Right atrium auricular region (tissue), 2 donors: ENCODE measurements around the gene TPD52L2. TPM values are rescaled to one million over a fixed set of nuclear protein-coding genes. Genes with fewer than 3 reads are reported as not detected.
"Not testable (repeated sequence)": the region's sequence is repeated elsewhere in the genome, so short reads cannot be mapped to it uniquely, and the experiment has no call there.

Experiments used
- DNase-seq: peaks from one replicate; pipeline ENCODE4 v3.0.0-alpha.2; 2019; ENCODE audit warnings: low spot score
- H3K27ac ChIP-seq, 2 donors: fragments of 200-600 bp; sonication (generic); 1 replicate in 1 of 2; 2 replicates in 1 of 2; pipeline ENCODE4 v1.5.1; 2016 to 2019
- H3K27me3 ChIP-seq, 2 donors: fragments of 200-600 bp; sonication (generic); one replicate each; pipeline versions ENCODE4 v1.5.1 to v1.6.0; 2017 to 2019
- H3K36me3 ChIP-seq: fragments of 200-600 bp; sonication (generic); one replicate; pipeline ENCODE4 v1.5.1; 2016
- H3K4me1 ChIP-seq, 2 donors: fragments of 200-600 bp; sonication (generic); one replicate each; pipeline versions ENCODE4 v1.5.1 to v1.6.0; 2017 to 2019
- H3K4me3 ChIP-seq, 2 donors: fragments of 200-600 bp; sonication (generic); 1 replicate in 1 of 2; 2 replicates in 1 of 2; pipeline ENCODE4 v1.5.1; 2017 to 2019; ENCODE audit warnings: mild to moderate bottlenecking in 1 of 2, moderate library complexity in 1 of 2
- H3K9me3 ChIP-seq, 2 donors: fragments of 200-600 bp; sonication (generic); one replicate each; pipeline ENCODE4 v1.5.1; 2019
- total RNA-seq, 2 donors: library from RNA; depleted of rRNA; stranded (reverse); fragments of >200 nt; gene quantifications; one replicate each; pipeline ENCODE4 v1.1.0, GENCODE V29; 2016
- TF ChIP-seq, protein P1 (sequence below), 2 donors: fragments of 200-600 bp; sonication (generic); IDR thresholded peaks; one replicate each; pipeline ENCODE4 v1.5.1; 2019; ENCODE audit warnings: antibody characterized with exemption in 2 of 2

The TPD52L2 gene
- total RNA-seq, 2 donors from 2014 or later: 80.6 to 84.0 TPM

DNA sequence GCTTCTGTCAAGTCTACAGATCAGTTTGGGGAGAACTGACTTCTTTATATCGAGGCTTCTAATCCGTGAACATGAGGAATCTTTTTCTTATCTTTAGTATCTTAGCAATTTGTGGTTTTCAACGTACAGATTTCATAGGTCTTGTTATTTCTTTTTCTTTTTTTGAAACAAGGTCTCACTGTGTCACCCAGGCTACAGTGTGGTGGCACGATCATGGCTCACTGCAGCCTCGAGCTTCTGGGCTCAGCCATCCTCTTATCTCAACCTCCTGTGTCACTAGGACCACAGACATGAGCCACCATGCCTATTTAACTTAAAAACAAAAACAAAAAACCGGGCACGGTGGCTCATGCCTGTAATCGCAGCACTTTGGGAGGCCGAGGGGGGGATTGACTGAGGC is 59.2 kb downstream of the TPD52L2 start:
- Histone ChIP-seq H3K4me3 (no peak overlapping the region), H3K27me3 (no peaks in the 10 kb centered on the region), H3K36me3 (peaks cover 23% of the 10 kb centered on the region), H3K4me1 (peaks cover 0 to 3% of the 10 kb centered on the region in 2 donors), H3K9me3 (no peaks in the 10 kb centered on the region), H3K27ac (no peak overlapping the region)
- TF ChIP-seq, protein P1, sequence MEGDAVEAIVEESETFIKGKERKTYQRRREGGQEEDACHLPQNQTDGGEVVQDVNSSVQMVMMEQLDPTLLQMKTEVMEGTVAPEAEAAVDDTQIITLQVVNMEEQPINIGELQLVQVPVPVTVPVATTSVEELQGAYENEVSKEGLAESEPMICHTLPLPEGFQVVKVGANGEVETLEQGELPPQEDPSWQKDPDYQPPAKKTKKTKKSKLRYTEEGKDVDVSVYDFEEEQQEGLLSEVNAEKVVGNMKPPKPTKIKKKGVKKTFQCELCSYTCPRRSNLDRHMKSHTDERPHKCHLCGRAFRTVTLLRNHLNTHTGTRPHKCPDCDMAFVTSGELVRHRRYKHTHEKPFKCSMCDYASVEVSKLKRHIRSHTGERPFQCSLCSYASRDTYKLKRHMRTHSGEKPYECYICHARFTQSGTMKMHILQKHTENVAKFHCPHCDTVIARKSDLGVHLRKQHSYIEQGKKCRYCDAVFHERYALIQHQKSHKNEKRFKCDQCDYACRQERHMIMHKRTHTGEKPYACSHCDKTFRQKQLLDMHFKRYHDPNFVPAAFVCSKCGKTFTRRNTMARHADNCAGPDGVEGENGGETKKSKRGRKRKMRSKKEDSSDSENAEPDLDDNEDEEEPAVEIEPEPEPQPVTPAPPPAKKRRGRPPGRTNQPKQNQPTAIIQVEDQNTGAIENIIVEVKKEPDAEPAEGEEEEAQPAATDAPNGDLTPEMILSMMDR (IDR thresholded peaks at IDR 0.05): no peak
- no peak for DNase-seq

DNA sequence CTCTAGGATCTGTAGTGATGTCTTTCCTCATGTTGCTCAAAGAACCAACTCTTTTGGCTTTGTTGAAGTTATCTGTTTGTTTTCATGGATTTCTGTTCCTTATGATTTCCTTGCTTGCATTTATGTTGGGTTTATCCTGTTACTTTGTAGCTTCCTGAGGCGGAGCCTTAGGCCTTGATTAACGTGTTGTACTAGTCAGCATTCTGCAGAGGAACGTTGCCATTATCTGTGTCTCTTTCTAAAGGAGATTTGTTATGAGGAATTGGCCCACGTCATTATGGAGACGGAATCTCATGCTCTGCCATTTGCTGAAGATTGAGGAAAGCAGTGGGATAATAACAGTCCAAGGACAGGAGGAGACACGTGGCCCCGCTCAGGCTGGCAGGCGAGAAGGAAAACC is 61.2 kb downstream of the TPD52L2 start:
- no peak overlapping the region for H3K27ac ChIP-seq
- TF ChIP-seq, protein P1 (IDR thresholded peaks at IDR 0.05): no peak

DNA sequence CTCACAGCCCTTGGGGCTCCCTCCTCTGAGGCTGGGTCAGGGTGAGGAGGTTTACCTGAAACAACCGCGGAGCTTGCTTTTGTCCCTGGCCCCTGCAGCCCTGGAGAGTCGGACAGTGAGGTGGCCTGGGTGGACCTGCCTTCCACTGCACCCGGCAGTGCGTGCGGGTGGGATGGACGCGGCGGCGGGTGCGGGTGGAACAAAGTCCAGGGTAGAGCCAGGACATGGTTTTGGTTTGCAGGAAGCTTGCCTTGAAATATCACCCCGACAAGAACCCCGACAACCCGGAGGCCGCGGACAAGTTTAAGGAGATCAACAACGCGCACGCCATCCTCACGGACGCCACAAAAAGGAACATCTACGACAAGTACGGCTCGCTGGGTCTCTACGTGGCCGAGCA is 64.0 kb downstream of the TPD52L2 start:
- Histone ChIP-seq H3K4me3 (no peak overlapping the region), H3K27me3 (no peaks in the 10 kb centered on the region), H3K36me3 (peaks cover 51% of the 10 kb centered on the region), H3K27ac (no peak overlapping the region), H3K9me3 (no peaks in the 10 kb centered on the region), H3K4me1 (peaks cover 0 to 16% of the 10 kb centered on the region in 2 donors)
- TF ChIP-seq, protein P1 (IDR thresholded peaks at IDR 0.05): no peak
- DNase-seq: no peak

More for the DNA sequence above, 61.2 kb downstream of the TPD52L2 start:
- no peak overlapping the region for H3K4me3 ChIP-seq
- H3K4me1 ChIP-seq: peaks cover 0 to 11% of the 10 kb centered on the region in 2 donors
- H3K36me3 ChIP-seq: peaks cover 38% of the 10 kb centered on the region
- H3K27me3 ChIP-seq: no peaks in the 10 kb centered on the region
- H3K9me3 ChIP-seq: no peaks in the 10 kb centered on the region
- no peak for DNase-seq

DNA sequence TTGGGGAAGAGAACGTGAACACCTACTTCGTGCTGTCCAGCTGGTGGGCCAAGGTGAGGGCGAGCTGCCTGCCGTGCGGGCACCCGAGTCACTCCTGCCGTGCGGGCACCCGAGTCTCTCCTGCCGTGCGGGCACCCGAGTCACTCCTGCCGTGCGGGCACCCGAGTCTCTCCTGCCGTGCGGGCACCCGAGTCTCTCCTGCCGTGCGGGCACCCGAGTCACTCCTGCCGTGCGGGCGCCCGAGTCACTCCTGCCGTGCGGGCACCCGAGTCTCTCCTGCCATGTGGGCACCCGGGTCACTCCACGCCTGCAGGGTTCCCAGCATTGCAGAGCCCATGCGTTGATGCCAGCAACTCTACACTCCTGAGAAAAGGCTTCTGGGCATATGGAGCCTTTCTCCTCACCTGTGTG is 64.4 kb downstream of the TPD52L2 start:
- peaks cover 0 to 16% of the 10 kb centered on the region in 2 donors for H3K4me1 ChIP-seq
- not testable (repeated sequence) for DNase-seq, H3K9me3 ChIP-seq, H3K27ac ChIP-seq, H3K4me3 ChIP-seq, H3K27me3 ChIP-seq
- peaks cover 51% of the 10 kb centered on the region for H3K36me3 ChIP-seq

DNA sequence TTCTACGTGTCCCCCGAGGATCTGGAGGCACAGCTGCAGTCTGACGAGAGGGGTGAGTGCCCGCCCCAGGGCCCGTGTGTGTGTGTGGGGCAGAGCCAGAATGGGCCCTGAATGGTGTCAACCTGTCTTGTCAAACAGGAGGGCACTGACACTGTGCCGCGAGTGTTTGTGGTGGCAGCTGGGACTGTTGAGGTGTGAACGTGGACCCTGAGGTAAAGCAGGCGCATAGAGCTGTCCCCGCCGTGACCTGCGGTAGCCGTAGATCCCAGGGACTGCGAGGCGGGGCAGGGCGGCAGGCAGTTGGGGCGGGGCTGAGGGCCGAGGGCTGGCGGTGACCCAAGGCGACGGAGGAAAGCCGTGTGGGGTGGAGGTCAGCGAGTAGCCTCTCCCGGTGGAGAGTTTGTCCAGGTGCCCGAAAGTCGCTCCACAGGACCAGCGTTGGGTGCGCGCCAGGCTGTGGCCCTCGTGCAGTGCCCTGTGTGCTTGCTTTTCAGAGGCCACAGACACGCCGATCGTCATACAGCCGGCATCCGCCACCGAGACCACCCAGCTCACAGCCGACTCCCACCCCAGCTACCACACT is 66.0 kb downstream of the TPD52L2 start:
- Histone ChIP-seq H3K4me1 (peaks cover 0 to 16% of the 10 kb centered on the region in 2 donors), H3K4me3 (no peak overlapping the region), H3K27me3 (no peaks in the 10 kb centered on the region), H3K9me3 (no peaks in the 10 kb centered on the region), H3K27ac (peak overlapping the region; percentile 18 to 65), H3K36me3 (peaks cover 63% of the 10 kb centered on the region)
- DNase-seq: no peak
- TF ChIP-seq, protein P1 (IDR thresholded peaks at IDR 0.05): no peak

DNA sequence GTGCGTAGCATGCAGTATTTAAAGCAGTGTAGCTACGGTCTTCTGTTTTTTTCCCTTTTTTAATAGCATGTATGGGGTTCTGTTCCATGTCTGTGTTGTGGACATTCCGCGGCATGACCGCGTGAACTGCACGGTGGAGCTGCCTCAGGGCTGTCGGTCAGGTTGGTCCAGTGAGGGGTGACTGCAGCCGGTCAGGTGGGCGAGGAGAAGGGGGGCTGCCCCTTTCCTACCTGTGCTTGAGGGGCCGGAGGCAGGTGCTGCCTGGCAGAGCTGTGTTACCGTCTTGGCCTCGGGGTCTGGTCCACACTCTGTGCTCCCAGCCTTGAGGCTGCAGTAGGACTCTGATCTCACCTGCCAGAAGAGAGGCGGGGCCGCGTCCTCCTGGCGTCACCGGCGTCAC is 66.7 kb downstream of the TPD52L2 start:
- no peak for DNase-seq
- Histone ChIP-seq H3K4me1 (peaks cover 0 to 16% of the 10 kb centered on the region in 2 donors), H3K27ac (peak overlapping the region; percentile 18 to 65), H3K27me3 (no peaks in the 10 kb centered on the region), H3K36me3 (peaks cover 63% of the 10 kb centered on the region), H3K4me3 (no peak overlapping the region), H3K9me3 (no peaks in the 10 kb centered on the region)
- TF ChIP-seq, protein P1 (IDR thresholded peaks at IDR 0.05): no peak
